NCI-H2227 (cell line): ENCODE measurements around the gene SLC6A11.

Experiments used
- DNase-seq: peaks from one replicate; lab custom pipeline; 2025; ENCODE audit not compliant: unreplicated experiment; lab: John Stamatoyannopoulos, UW

The SLC6A11 gene

GRCh38 chr3:10883478-10884234 is 67.6 kb downstream of the SLC6A11 start:
- DNase-seq, result peak; percentile 11

- no peak for DNase-seq
Observed at GRCh38 chr3:10887015-10887414, 71.0 kb downstream of the SLC6A11 start.

- no peak for DNase-seq
Observed at GRCh38 chr3:10888518-10889090, 72.6 kb downstream of the SLC6A11 start.

- DNase-seq, result no peak
Observed at GRCh38 chr3:10889206-10889960, 73.4 kb downstream of the SLC6A11 start.

- no peak for DNase-seq
Observed at GRCh38 chr3:10890665-10891064, 74.6 kb downstream of the SLC6A11 start.

- DNase-seq, result no peak
Observed at GRCh38 chr3:10892622-10893021, 76.6 kb downstream of the SLC6A11 start.

- DNase-seq, result no peak
Observed at GRCh38 chr3:10901296-10901945, 85.4 kb downstream of the SLC6A11 start.

GRCh38 chr3:10907262-10907661 is 91.2 kb downstream of the SLC6A11 start:
- DNase-seq, result no peak

- DNase-seq, result no peak
Observed at GRCh38 chr3:10910367-10910766, 94.3 kb downstream of the SLC6A11 start.

GRCh38 chr3:10911350-10912002 is 95.4 kb downstream of the SLC6A11 start:
- no peak for DNase-seq

- no peak for DNase-seq
Observed at GRCh38 chr3:10912786-10913185, 96.8 kb downstream of the SLC6A11 start.

- peak; percentile 46 for DNase-seq
Observed at GRCh38 chr3:10915376-10915775, 99.3 kb downstream of the SLC6A11 start.

GRCh38 chr3:10917176-10917575 is 101.1 kb downstream of the SLC6A11 start:
- no peak for DNase-seq

- no peak for DNase-seq
Observed at GRCh38 chr3:10918011-10918410, 102.0 kb downstream of the SLC6A11 start.

GRCh38 chr3:10919636-10920035 is 103.6 kb downstream of the SLC6A11 start:
- no peak for DNase-seq

- DNase-seq, result no peak
Observed at GRCh38 chr3:10925436-10926255, 109.6 kb downstream of the SLC6A11 start.

- no peak for DNase-seq
Observed at GRCh38 chr3:10926256-10926810, 110.3 kb downstream of the SLC6A11 start.

GRCh38 chr3:10926811-10927521 is 110.9 kb downstream of the SLC6A11 start:
- DNase-seq, result no peak

GRCh38 chr3:10927551-10927950 is 111.5 kb downstream of the SLC6A11 start:
- DNase-seq, result no peak
